ENCODE data around the gene KCND3. TPM values are rescaled to one million over a fixed set of nuclear protein-coding genes. Genes with fewer than 3 reads are reported as not detected.

The KCND3 gene
- total RNA-seq, 4 donors from 2014 or later: 2.4 to 6.0 (median 3.9) TPM

- TF ChIP-seq CTCF (IDR thresholded peaks at IDR 0.05): no peak
- TF ChIP-seq POLR2A (IDR thresholded peaks at IDR 0.05): no peak
Observed at GRCh38 chr1:111958075-111958474, 31.4 kb downstream of the KCND3 start.

GRCh38 chr1:111956155-111956771, 33.2 kb downstream of the KCND3 start:
- H3K4me1 ChIP-seq: peaks cover 6 to 19% (median 10%) of the 10 kb centered on the region in 3 donors
- H3K36me3 ChIP-seq: no peaks in the 10 kb centered on the region
- no peak overlapping the region for H3K27ac ChIP-seq
- 81 to 84% methylated on average over 9 to 13 of the region's 13 CpGs for WGBS, 2 donors
- peaks cover 0 to 4% (median 0%) of the 10 kb centered on the region in 4 donors for H3K27me3 ChIP-seq
- H3K4me3 ChIP-seq: no peak overlapping the region
- DNase-seq: no peak
- no peaks in the 10 kb centered on the region for H3K9me3 ChIP-seq
- intact Hi-C loops (cut with DNase I): no loop called here
- TF ChIP-seq POLR2A (IDR thresholded peaks at IDR 0.05): no peak
- TF ChIP-seq CTCF (IDR thresholded peaks at IDR 0.05): no peak

More at GRCh38 chr1:111958075-111958474, 31.4 kb downstream of the KCND3 start:
- Histone ChIP-seq H3K4me1 (peaks cover 0 to 5% (median 0%) of the 10 kb centered on the region in 3 donors), H3K9me3 (no peaks in the 10 kb centered on the region), H3K4me3 (no peak overlapping the region), H3K36me3 (no peaks in the 10 kb centered on the region), H3K27me3 (peaks cover 0 to 4% (median 0%) of the 10 kb centered on the region in 4 donors), H3K27ac (no peak overlapping the region)
- 73 to 77% methylated on average over 2 to 3 of the region's 3 CpGs for WGBS, 2 donors
- intact Hi-C loops (cut with DNase I): no loop called here
- DNase-seq: no peak

- no peaks in the 10 kb centered on the region for H3K27me3 ChIP-seq
- no peak for DNase-seq
- H3K9me3 ChIP-seq: no peaks in the 10 kb centered on the region
- H3K27ac ChIP-seq: no peak overlapping the region
- intact Hi-C loops (cut with DNase I): no loop called here
- no peak overlapping the region for H3K4me3 ChIP-seq
- no peaks in the 10 kb centered on the region for H3K36me3 ChIP-seq
- WGBS, 2 donors: 68 to 70% methylated on average over 6 of the region's 6 CpGs
- H3K4me1 ChIP-seq: peaks cover 6 to 19% (median 10%) of the 10 kb centered on the region in 3 donors
- no peak for TF ChIP-seq CTCF (IDR thresholded peaks at IDR 0.05)
- no peak for TF ChIP-seq POLR2A (IDR thresholded peaks at IDR 0.05)
Observed at GRCh38 chr1:111955755-111956154, 33.7 kb downstream of the KCND3 start.

GRCh38 chr1:111953797-111954196, 35.7 kb downstream of the KCND3 start:
- 75 to 82% methylated on average over 2 to 3 of the region's 5 CpGs for WGBS, 2 donors

More at GRCh38 chr1:111953797-111954196, 35.7 kb downstream of the KCND3 start:
- no peak for DNase-seq
- Histone ChIP-seq H3K9me3 (no peaks in the 10 kb centered on the region), H3K4me1 (peaks cover 8 to 30% (median 17%) of the 10 kb centered on the region in 3 donors), H3K27ac (no peak overlapping the region), H3K27me3 (no peaks in the 10 kb centered on the region), H3K4me3 (no peak overlapping the region), H3K36me3 (no peaks in the 10 kb centered on the region)
- TF ChIP-seq POLR2A (IDR thresholded peaks at IDR 0.05) (no peak), CTCF (IDR thresholded peaks at IDR 0.05) (no peak)
- intact Hi-C loops (cut with DNase I): no loop called here
